HepG2 (cell line): Measurements from ENCODE around the gene GNG4. TPM values are rescaled to one million over a fixed set of nuclear protein-coding genes. Genes with fewer than 3 reads are reported as not detected.
A peak's percentile ranks its signal among the peaks of the same experiment; 100 is the strongest.

Experiments used
- ATAC-seq: fragments of 200-7000 bp; cut with Tn5 transposase; 3 replicates; pipeline ENCODE4 v1.9.1; 2020; ENCODE audit warnings: mild to moderate bottlenecking, moderate library complexity
- BruUV-seq: library from RNA; stranded (reverse); fragments of 400-500 nt; replicated peaks from 2 replicates; lab custom pipeline; 2021; lab: Mats Ljungman, UMichigan
- CTCF ChIA-PET: fragments of 300-600 bp; formaldehyde crosslinking; extraction: SDS; loops from one replicate; lab custom pipeline; 2021; ENCODE audit warnings: low total read pairs, inconsistent platforms, low intra/inter-chr PET ratio; lab: Yijun Ruan, JAX
- POLR2A ChIA-PET: fragments of 350-600 bp; sonication (Branson Sonifier 250); formaldehyde crosslinking; loops from one replicate; lab custom pipeline; 2020; ENCODE audit warnings: antibody characterized with exemption, inconsistent platforms; lab: Yijun Ruan, JAX
- DNase-seq: peaks from one replicate; pipeline ENCODE4 v3.0.0-alpha.2; 2015; ENCODE audit warnings: low spot score
- FAIRE-seq: peaks from 3 replicates; lab custom pipeline; 2011; peaks lifted over from hg19 to GRCh38; lab: Jason Lieb, UNC
- H2AFZ ChIP-seq: one replicate; pipeline ENCODE4 v1.6.1; 2011; ENCODE audit warnings: low read length, inconsistent platforms
- H3K27ac ChIP-seq: fragments of 300-600 bp; 3 replicates; pipeline ENCODE4 v1.8.0; 2011; ENCODE audit warnings: mixed run types, mild to moderate bottlenecking, mixed read lengths, low read length, inconsistent platforms; ENCODE audit not compliant: insufficient read depth; ENCODE audit errors: extremely low read length
- H3K27me3 ChIP-seq, 2 experiments: fragments of 200-600 bp in 1 of 2; 2 replicates in 1 of 2; 3 replicates in 1 of 2; pipeline versions ENCODE4 v1.6.0 to v1.8.0; 2011; ENCODE audit warnings: low read length in 2 of 2, mild to moderate bottlenecking in 2 of 2, moderate library complexity in 2 of 2, inconsistent platforms in 1 of 2; ENCODE audit not compliant: insufficient read depth in 2 of 2, control insufficient read depth in 1 of 2
- H3K36me3 ChIP-seq, 2 experiments: fragments of 200-600 bp in 1 of 2; replicated peaks in 1 of 2; 2 replicates in 1 of 2; 3 replicates in 1 of 2; pipeline versions ENCODE4 v1.5.1 to v1.8.0; 2011; ENCODE audit warnings: low read length in 2 of 2, inconsistent platforms in 1 of 2; ENCODE audit not compliant: insufficient read depth in 2 of 2, control insufficient read depth in 1 of 2
- H3K4me1 ChIP-seq: 2 replicates; pipeline ENCODE4 v1.5.1; 2012; ENCODE audit warnings: low read length, inconsistent platforms; ENCODE audit not compliant: insufficient read depth
- H3K4me2 ChIP-seq: 2 replicates; pipeline ENCODE4 v1.6.0; 2011; ENCODE audit warnings: low read depth, low read length, inconsistent platforms
- H3K4me3 ChIP-seq, 3 experiments: fragments of 200-600 bp in 1 of 3; sonication (generic), shearing (Covaris generic) in 1 of 3; replicated peaks in 1 of 3; 2 replicates each; pipeline ENCODE4 v1.5.1; 2011 to 2016; ENCODE audit warnings: low read length in 3 of 3, inconsistent platforms in 2 of 3, low read depth in 2 of 3, mild to moderate bottlenecking in 2 of 3, control low read depth in 1 of 3, mixed read lengths in 1 of 3; ENCODE audit not compliant: insufficient read depth in 1 of 3
- H3K79me2 ChIP-seq: one replicate; pipeline ENCODE4 v1.6.1; 2011; ENCODE audit warnings: low read length, inconsistent platforms; ENCODE audit not compliant: insufficient read depth
- H3K9ac ChIP-seq: 2 replicates; pipeline ENCODE4 v1.6.0; 2011; ENCODE audit warnings: mild to moderate bottlenecking, low read depth, low read length, inconsistent platforms; ENCODE audit not compliant: insufficient read depth
- H3K9me3 ChIP-seq: 2 replicates; pipeline ENCODE4 v1.5.1; 2012; ENCODE audit warnings: mild to moderate bottlenecking, low read length
- H4K20me1 ChIP-seq: 2 replicates; pipeline ENCODE4 v1.6.0; 2011; ENCODE audit warnings: inconsistent platforms, mild to moderate bottlenecking, low read length, moderate library complexity; ENCODE audit not compliant: insufficient read depth
- BCL6 ChIP-seq: IDR thresholded peaks from 2 replicates; pipeline ENCODE4 v1.6.1; 2016; ENCODE audit warnings: missing genetic modification reagents, missing compliant biosample characterization
- DMAP1 ChIP-seq: IDR thresholded peaks from 2 replicates; pipeline ENCODE4 v1.6.1; 2016
- KLF16 ChIP-seq, 2 experiments: sonication (generic) in 1 of 2; formaldehyde crosslinking in 1 of 2; IDR thresholded peaks; 2 replicates each; pipeline versions ENCODE4 v1.6.1 to v1.8.0; 2016 to 2023; ENCODE audit warnings: missing genetic modification reagents in 2 of 2, missing compliant biosample characterization in 1 of 2
- MIXL1 ChIP-seq: IDR thresholded peaks from 2 replicates; pipeline ENCODE4 v1.6.1; 2016
- NR2F2 ChIP-seq: IDR thresholded peaks from 2 replicates; pipeline ENCODE4 v1.6.1; 2012; ENCODE audit warnings: low read depth, inconsistent platforms, borderline replicate concordance
- NR2F6 ChIP-seq, 2 experiments: IDR thresholded peaks; 2 replicates each; pipeline ENCODE4 v1.6.1; 2016; ENCODE audit warnings: antibody characterized with exemption in 1 of 2, mild to moderate bottlenecking in 1 of 2
- RARA ChIP-seq: IDR thresholded peaks from 2 replicates; pipeline ENCODE4 v1.6.1; 2016; ENCODE audit warnings: missing genetic modification reagents, missing compliant biosample characterization
- ZBTB8A ChIP-seq: sonication (generic); formaldehyde crosslinking; IDR thresholded peaks from 2 replicates; pipeline ENCODE4 v1.4.0; 2020; ENCODE audit warnings: mild to moderate bottlenecking, low read depth, missing genetic modification reagents, borderline replicate concordance
- ZMYM2 ChIP-seq: sonication (generic); formaldehyde crosslinking; IDR thresholded peaks from 2 replicates; pipeline ENCODE4 v1.8.0; 2022; ENCODE audit warnings: mild to moderate bottlenecking, missing genetic modification reagents
- ZMYM3 ChIP-seq: sonication (generic); formaldehyde crosslinking; IDR thresholded peaks from 2 replicates; pipeline ENCODE4 v1.5.1; 2020; ENCODE audit warnings: mild to moderate bottlenecking, missing genetic modification reagents
- ZNF138 ChIP-seq: sonication (generic); formaldehyde crosslinking; IDR thresholded peaks from 2 replicates; pipeline ENCODE4 v1.5.0; 2020; ENCODE audit warnings: mild to moderate bottlenecking, low read depth, missing genetic modification reagents
- ZNF3 ChIP-seq: IDR thresholded peaks from 2 replicates; pipeline ENCODE4 v1.7.0; 2017; ENCODE audit warnings: inconsistent platforms
- ZNF446 ChIP-seq: sonication (generic); formaldehyde crosslinking; IDR thresholded peaks from 2 replicates; pipeline ENCODE4 v1.5.0; 2020; ENCODE audit warnings: mild to moderate bottlenecking, missing genetic modification reagents
- ZNF572 ChIP-seq: sonication (generic); formaldehyde crosslinking; IDR thresholded peaks from 2 replicates; pipeline ENCODE4 v1.5.1; 2020; ENCODE audit warnings: mild to moderate bottlenecking, missing genetic modification reagents
- ZNF709 ChIP-seq: sonication (generic); formaldehyde crosslinking; IDR thresholded peaks from 2 replicates; pipeline ENCODE4 v1.5.0; 2020; ENCODE audit warnings: mild to moderate bottlenecking, missing genetic modification reagents
- ZNF713 ChIP-seq: sonication (generic); formaldehyde crosslinking; IDR thresholded peaks from 2 replicates; pipeline ENCODE4 v1.4.0; 2020; ENCODE audit warnings: mild to moderate bottlenecking, missing genetic modification reagents
- ZNF775 ChIP-seq: sonication (generic); formaldehyde crosslinking; IDR thresholded peaks from 2 replicates; pipeline ENCODE4 v1.4.0; 2020; ENCODE audit warnings: missing genetic modification reagents, mild to moderate bottlenecking, moderate library complexity, borderline replicate concordance
- WGBS: methylation state at CpG from one replicate; pipeline ENCODE4 v1.1.6; 2017; ENCODE audit warnings: low lambda C conversion rate; 5-methylcytosine and 5-hydroxymethylcytosine counted together
- in situ Hi-C: cut with HindIII; loops from 2 replicates; pipeline ENCODE4 v1.10.0; 2017; ENCODE audit warnings: low pct_unique_long_range_greater_than_20kb; ENCODE audit not compliant: extremely low pct_ligation_motif_present
- intact Hi-C: fragments of 100-400 bp; cut with micrococcal nuclease; formaldehyde crosslinking; loops from one replicate; pipeline ENCODE4 v1.10.0; 2022; ENCODE audit not compliant: unreplicated experiment
- polyA plus RNA-seq, 8 experiments: library from polyadenylated mRNA; depleted of rRNA in 3 of 8; stranded (reverse) in 7 of 8; unstranded in 1 of 8; fragments of >200 nt; fragmentation: Illumina TruSeq in 4 of 8; extraction: Trizol in 4 of 8; gene quantifications; 2 replicates each; pipeline versions ENCODE4 v1.2.1 to v1.2.3, GENCODE V29; 2011 to 2016; ENCODE audit warnings: low read depth in 4 of 8, missing spikeins in 1 of 8, mixed read lengths in 1 of 8; ENCODE audit not compliant: insufficient read depth in 1 of 8
- total RNA-seq, 5 experiments: library from RNA; depleted of rRNA; stranded (reverse); fragments of >200 nt; fragmentation: Illumina TruSeq; extraction: Trizol; gene quantifications; 2 replicates each; pipeline ENCODE4 v1.2.3, GENCODE V29; 2016; ENCODE audit warnings: low read depth in 1 of 5
- TF ChIP-seq, protein P1 (sequence below): sonication (generic); formaldehyde crosslinking; IDR thresholded peaks from 2 replicates; pipeline ENCODE4 v1.4.0; 2020; ENCODE audit warnings: missing genetic modification reagents, mild to moderate bottlenecking, borderline replicate concordance
- TF ChIP-seq, protein P2 (sequence below): sonication (generic); formaldehyde crosslinking; IDR thresholded peaks from 2 replicates; pipeline ENCODE4 v1.8.0; 2022; ENCODE audit warnings: mild to moderate bottlenecking, missing genetic modification reagents, borderline replicate concordance
- TF ChIP-seq, protein P3 (sequence below): sonication (generic); formaldehyde crosslinking; conservative IDR thresholded peaks from 2 replicates; pipeline ENCODE4 v1.4.0; 2020; ENCODE audit warnings: missing genetic modification reagents

The GNG4 gene
- total and polyA plus RNA-seq, 2 of the 13 experiments (the other 11 are each of a cell fraction or from before 2014, with no cell fraction given): 27.1 to 69.5 TPM

GRCh38 chr1:235631816-235632215 lies 17.8 kb downstream of the GNG4 start (continued):
- TF ChIP-seq ZNF713 (CRISPR knock-in tag): no peak
- TF ChIP-seq NR2F6 (IDR thresholded peaks at IDR 0.05): peak; percentile 22; the same call in 1 of the 2 replicates
- no peak for TF ChIP-seq NR2F6 (CRISPR knock-in tag; IDR thresholded peaks at IDR 0.05)
- TF ChIP-seq ZNF446 (CRISPR knock-in tag): no peak
- no peak for TF ChIP-seq RARA (CRISPR knock-in tag)

GRCh38 chr1:235628316-235629005 lies 21.1 kb downstream of the GNG4 start:
- Histone ChIP-seq H3K9ac (no peak overlapping the region), H4K20me1 (peaks cover 43% of the 10 kb centered on the region), H3K79me2 (peaks cover 44% of the 10 kb centered on the region), H3K27me3 (no peaks in the 10 kb centered on the region), H3K4me2 (no peak overlapping the region), H2AFZ (no peak overlapping the region), H3K4me3 (no peak overlapping the region), H3K9me3 (no peaks in the 10 kb centered on the region), H3K27ac (no peak overlapping the region), H3K36me3 (peaks cover 0 to 11% of the 10 kb centered on the region in 2 experiments; a peak in 1 of 5 replicates), H3K4me1 (peaks cover 54% of the 10 kb centered on the region)
- POLR2A ChIA-PET: no interaction called here
- no peak for FAIRE-seq
- no peak for DNase-seq
- CTCF ChIA-PET: no interaction called here
- WGBS: 97% methylated on average over 10 of the region's 10 CpGs
- BruUV-seq: no TSS peak
- ATAC-seq: no peak
- in situ Hi-C loops (no loop called here), intact Hi-C loops (no loop called here)
- TF ChIP-seq ZNF572 (no peak), ZNF3 (CRISPR knock-in tag) (no peak), KLF16 (CRISPR knock-in tag; IDR thresholded peaks at IDR 0.05) (no peak), NR2F2 (no peak), MIXL1 (CRISPR knock-in tag) (no peak), BCL6 (CRISPR knock-in tag) (no peak), ZNF709 (CRISPR knock-in tag) (no peak), ZMYM3 (no peak), DMAP1 (no peak), ZMYM2 (no peak), ZNF775 (CRISPR knock-in tag) (no peak), ZBTB8A (CRISPR knock-in tag) (no peak), ZNF138 (no peak)
- TF ChIP-seq, protein P1, sequence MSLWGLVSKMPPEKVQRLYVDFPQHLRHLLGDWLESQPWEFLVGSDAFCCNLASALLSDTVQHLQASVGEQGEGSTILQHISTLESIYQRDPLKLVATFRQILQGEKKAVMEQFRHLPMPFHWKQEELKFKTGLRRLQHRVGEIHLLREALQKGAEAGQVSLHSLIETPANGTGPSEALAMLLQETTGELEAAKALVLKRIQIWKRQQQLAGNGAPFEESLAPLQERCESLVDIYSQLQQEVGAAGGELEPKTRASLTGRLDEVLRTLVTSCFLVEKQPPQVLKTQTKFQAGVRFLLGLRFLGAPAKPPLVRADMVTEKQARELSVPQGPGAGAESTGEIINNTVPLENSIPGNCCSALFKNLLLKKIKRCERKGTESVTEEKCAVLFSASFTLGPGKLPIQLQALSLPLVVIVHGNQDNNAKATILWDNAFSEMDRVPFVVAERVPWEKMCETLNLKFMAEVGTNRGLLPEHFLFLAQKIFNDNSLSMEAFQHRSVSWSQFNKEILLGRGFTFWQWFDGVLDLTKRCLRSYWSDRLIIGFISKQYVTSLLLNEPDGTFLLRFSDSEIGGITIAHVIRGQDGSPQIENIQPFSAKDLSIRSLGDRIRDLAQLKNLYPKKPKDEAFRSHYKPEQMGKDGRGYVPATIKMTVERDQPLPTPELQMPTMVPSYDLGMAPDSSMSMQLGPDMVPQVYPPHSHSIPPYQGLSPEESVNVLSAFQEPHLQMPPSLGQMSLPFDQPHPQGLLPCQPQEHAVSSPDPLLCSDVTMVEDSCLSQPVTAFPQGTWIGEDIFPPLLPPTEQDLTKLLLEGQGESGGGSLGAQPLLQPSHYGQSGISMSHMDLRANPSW: no peak
- TF ChIP-seq, protein P2, sequence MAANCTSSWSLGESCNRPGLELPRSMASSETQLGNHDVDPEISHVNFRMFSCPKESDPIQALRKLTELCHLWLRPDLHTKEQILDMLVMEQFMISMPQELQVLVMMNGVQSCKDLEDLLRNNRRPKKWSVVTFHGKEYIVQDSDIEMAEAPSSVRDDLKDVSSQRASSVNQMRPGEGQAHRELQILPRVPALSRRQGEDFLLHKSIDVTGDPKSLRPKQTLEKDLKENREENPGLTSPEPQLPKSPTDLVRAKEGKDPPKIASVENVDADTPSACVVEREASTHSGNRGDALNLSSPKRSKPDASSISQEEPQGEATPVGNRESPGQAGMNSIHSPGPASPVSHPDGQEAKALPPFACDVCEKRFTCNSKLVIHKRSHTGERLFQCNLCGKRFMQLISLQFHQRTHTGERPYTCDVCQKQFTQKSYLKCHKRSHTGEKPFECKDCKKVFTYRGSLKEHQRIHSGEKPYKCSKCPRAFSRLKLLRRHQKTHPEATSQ (CRISPR knock-in tag): no peak
- TF ChIP-seq, protein P3, sequence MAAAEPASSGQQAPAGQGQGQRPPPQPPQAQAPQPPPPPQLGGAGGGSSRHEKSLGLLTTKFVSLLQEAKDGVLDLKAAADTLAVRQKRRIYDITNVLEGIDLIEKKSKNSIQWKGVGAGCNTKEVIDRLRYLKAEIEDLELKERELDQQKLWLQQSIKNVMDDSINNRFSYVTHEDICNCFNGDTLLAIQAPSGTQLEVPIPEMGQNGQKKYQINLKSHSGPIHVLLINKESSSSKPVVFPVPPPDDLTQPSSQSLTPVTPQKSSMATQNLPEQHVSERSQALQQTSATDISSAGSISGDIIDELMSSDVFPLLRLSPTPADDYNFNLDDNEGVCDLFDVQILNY (CRISPR knock-in tag): no peak
